NCI-H460 (cell line): Measurements from ENCODE around the gene LRRC28. TPM values are rescaled to one million over a fixed set of nuclear protein-coding genes. Genes with fewer than 3 reads are reported as not detected.

Experiments
- DNase-seq: peaks from one replicate; pipeline ENCODE4 v3.0.0-alpha.2; 2016; ENCODE audit warnings: low read depth; ENCODE audit errors: extremely low read depth
- total RNA-seq: library from RNA; depleted of rRNA; stranded (reverse); fragments of >200 nt; shearing (Covaris generic); gene quantifications from 2 replicates; pipeline ENCODE4 v1.2.3, GENCODE V29; 2014

LRRC28 gene
- total RNA-seq, 1 experiment from 2014 or later, result 21.6 TPM

- no peak for DNase-seq
Measured at GRCh38 chr15:99335508-99335907, 84.2 kb downstream of the LRRC28 start.

- no peak for DNase-seq
Measured at GRCh38 chr15:99336794-99337193, 85.5 kb downstream of the LRRC28 start.

GRCh38 chr15:99340347-99340746 lies 89.1 kb downstream of the LRRC28 start:
- DNase-seq, result no peak

- no peak for DNase-seq
Measured at GRCh38 chr15:99341786-99342185, 90.5 kb downstream of the LRRC28 start.

- no peak for DNase-seq
Measured at GRCh38 chr15:99343208-99343607, 91.9 kb downstream of the LRRC28 start.

- DNase-seq, result no peak
Measured at GRCh38 chr15:99343881-99344551, 92.7 kb downstream of the LRRC28 start.

GRCh38 chr15:99344639-99345038 lies 93.4 kb downstream of the LRRC28 start:
- no peak for DNase-seq

- no peak for DNase-seq
Measured at GRCh38 chr15:99345242-99345641, 94.0 kb downstream of the LRRC28 start.

GRCh38 chr15:99345832-99346462 lies 94.7 kb downstream of the LRRC28 start:
- DNase-seq, result no peak

- DNase-seq, result no peak
Measured at GRCh38 chr15:99347574-99347973, 96.3 kb downstream of the LRRC28 start.

GRCh38 chr15:99348412-99348811 lies 97.1 kb downstream of the LRRC28 start:
- DNase-seq, result no peak

- DNase-seq, result no peak
Measured at GRCh38 chr15:99350408-99350807, 99.1 kb downstream of the LRRC28 start.

GRCh38 chr15:99359769-99360168 lies 108.5 kb downstream of the LRRC28 start:
- DNase-seq, result no peak

GRCh38 chr15:99361545-99362185 lies 110.4 kb downstream of the LRRC28 start:
- DNase-seq, result no peak

- DNase-seq, result no peak
Measured at GRCh38 chr15:99365242-99365641, 114.0 kb downstream of the LRRC28 start.

- DNase-seq, result no peak
Measured at GRCh38 chr15:99366013-99366412, 114.7 kb downstream of the LRRC28 start.

- no peak for DNase-seq
Measured at GRCh38 chr15:99368743-99369142, 117.5 kb downstream of the LRRC28 start.

GRCh38 chr15:99369196-99369595 lies 117.9 kb downstream of the LRRC28 start:
- DNase-seq, result no peak

GRCh38 chr15:99371180-99372103 lies 120.2 kb downstream of the LRRC28 start:
- DNase-seq, result no peak

GRCh38 chr15:99385005-99385669 lies 133.9 kb downstream of the LRRC28 start:
- no peak for DNase-seq
